ENCODE results near the gene ZNF717.
"Not testable (repeated sequence)": the region's sequence is repeated elsewhere in the genome, so short reads cannot be mapped to it uniquely, and the experiment has no call there.

Gene ZNF717

GRCh38 chr3:75814797-75815196, 29.4 kb upstream of the ZNF717 start:
- Histone ChIP-seq H3K4ac (ENCODE audit: low read depth, low read length) (no peak overlapping the region), H2AFZ (ENCODE audit: insufficient read depth, low read length, poor library complexity) (no peak overlapping the region), H3K4me2 (ENCODE audit: low read length) (no peak overlapping the region), H3K9me3 (ENCODE audit: insufficient read depth, low read depth, low read length) (no peaks in the 10 kb centered on the region), H4K8ac (ENCODE audit: low read depth, low read length) (no peak overlapping the region), H3K18ac (ENCODE audit: low read length) (no peak overlapping the region), H2AK5ac (ENCODE audit: low read length) (no peak overlapping the region), H3K27me3 (ENCODE audit: insufficient read depth, low read length) (no peaks in the 10 kb centered on the region), H3K27ac (ENCODE audit: low read depth, low read length) (no peak overlapping the region), H3K79me1 (ENCODE audit: low read length) (no peaks in the 10 kb centered on the region), H2BK12ac (ENCODE audit: low read length) (no peak overlapping the region), H4K12ac (ENCODE audit: low read depth, low read length) (no peak overlapping the region), H3K4me3 (ENCODE audit: low read depth, low read length) (no peak overlapping the region), H3K79me2 (ENCODE audit: control insufficient read depth, insufficient read depth, low read length, poor library complexity) (no peaks in the 10 kb centered on the region), H3K36me3 (ENCODE audit: control insufficient read depth in 1 of 2, insufficient read depth in 2 of 2, low read length in 2 of 2) (no peaks in the 10 kb centered on the region), H4K91ac (ENCODE audit: low read depth, low read length) (no peak overlapping the region), H2BK120ac (ENCODE audit: insufficient read depth, low read length, poor library complexity) (no peak overlapping the region), H3K4me1 (ENCODE audit: control insufficient read depth in 1 of 2, insufficient read depth in 2 of 2, low read length in 2 of 2) (no peaks in the 10 kb centered on the region), H2BK5ac (ENCODE audit: low read depth, low read length, poor library complexity) (no peak overlapping the region), H3K23ac (ENCODE audit: low read length) (no peak overlapping the region), H3K14ac (ENCODE audit: low read length) (no peak overlapping the region), H3K9ac (ENCODE audit: low read length) (no peak overlapping the region)
- no peak for DNase-seq
- WGBS (ENCODE audit: extremely low coverage, insufficient coverage, insufficient read length): no CpG with 5 or more reads among the region's 3 CpGs

GRCh38 chr3:75782506-75782905, 2.8 kb downstream of the ZNF717 start:
- Histone ChIP-seq H3K4ac (ENCODE audit: low read depth, low read length) (no peak overlapping the region), H2AFZ (ENCODE audit: insufficient read depth, low read length, poor library complexity) (no peak overlapping the region), H3K4me2 (ENCODE audit: low read length) (no peak overlapping the region), H4K8ac (ENCODE audit: low read depth, low read length) (no peak overlapping the region), H3K14ac (ENCODE audit: low read length) (no peak overlapping the region), H3K23ac (ENCODE audit: low read length) (no peak overlapping the region), H4K12ac (ENCODE audit: low read depth, low read length) (no peak overlapping the region), H3K4me1 (ENCODE audit: control insufficient read depth in 1 of 2, insufficient read depth in 2 of 2, low read length in 2 of 2) (no peaks in the 10 kb centered on the region), H3K18ac (ENCODE audit: low read length) (no peak overlapping the region), H3K9ac (ENCODE audit: low read length) (no peak overlapping the region), H3K4me3 (ENCODE audit: low read depth, low read length) (no peak overlapping the region), H2BK12ac (ENCODE audit: low read length) (no peak overlapping the region), H3K79me1 (ENCODE audit: low read length) (peaks cover 3% of the 10 kb centered on the region), H2AK5ac (ENCODE audit: low read length) (no peak overlapping the region), H2BK5ac (ENCODE audit: low read depth, low read length, poor library complexity) (no peak overlapping the region), H2BK120ac (ENCODE audit: insufficient read depth, low read length, poor library complexity) (no peak overlapping the region), H3K79me2 (ENCODE audit: control insufficient read depth, insufficient read depth, low read length, poor library complexity) (no peaks in the 10 kb centered on the region), H4K91ac (ENCODE audit: low read depth, low read length) (no peak overlapping the region), H3K27ac (ENCODE audit: low read depth, low read length) (no peak overlapping the region), H3K9me3 (ENCODE audit: insufficient read depth, low read depth, low read length) (peaks cover 9% of the 10 kb centered on the region), H3K27me3 (ENCODE audit: insufficient read depth, low read length) (no peaks in the 10 kb centered on the region), H3K36me3 (ENCODE audit: control insufficient read depth in 1 of 2, insufficient read depth in 2 of 2, low read length in 2 of 2) (peaks cover 11 to 21% of the 10 kb centered on the region in 2 experiments)
- DNase-seq: no peak
- WGBS (ENCODE audit: extremely low coverage, insufficient coverage, insufficient read length): no CpG with 5 or more reads among the region's 16 CpGs

GRCh38 chr3:75781079-75781745, 4.1 kb downstream of the ZNF717 start:
- peaks cover 3% of the 10 kb centered on the region for H3K79me1 ChIP-seq (ENCODE audit: low read length)
- H3K4me2 ChIP-seq (ENCODE audit: low read length): no peak overlapping the region
- H3K79me2 ChIP-seq (ENCODE audit: control insufficient read depth, insufficient read depth, low read length, poor library complexity): no peaks in the 10 kb centered on the region
- H3K36me3 ChIP-seq (ENCODE audit: control insufficient read depth in 1 of 2, insufficient read depth in 2 of 2, low read length in 2 of 2): peaks cover 11 to 21% of the 10 kb centered on the region in 2 experiments
- peak in 1 of 2 donors; percentile 10 for DNase-seq
- H4K12ac ChIP-seq (ENCODE audit: low read depth, low read length): no peak overlapping the region
- peaks cover 5% of the 10 kb centered on the region for H3K9me3 ChIP-seq (ENCODE audit: insufficient read depth, low read depth, low read length)
- no peak overlapping the region for H2BK5ac ChIP-seq (ENCODE audit: low read depth, low read length, poor library complexity)
- no CpG with 5 or more reads among the region's 7 CpGs for WGBS (ENCODE audit: extremely low coverage, insufficient coverage, insufficient read length)
- H3K9ac ChIP-seq (ENCODE audit: low read length): no peak overlapping the region
- no peak overlapping the region for H4K91ac ChIP-seq (ENCODE audit: low read depth, low read length)
- H2AFZ ChIP-seq (ENCODE audit: insufficient read depth, low read length, poor library complexity): no peak overlapping the region
- no peak overlapping the region for H2BK120ac ChIP-seq (ENCODE audit: insufficient read depth, low read length, poor library complexity)
- no peak overlapping the region for H3K23ac ChIP-seq (ENCODE audit: low read length)
- H2AK5ac ChIP-seq (ENCODE audit: low read length): no peak overlapping the region
- H3K27ac ChIP-seq (ENCODE audit: low read depth, low read length): no peak overlapping the region
- no peak overlapping the region for H3K4ac ChIP-seq (ENCODE audit: low read depth, low read length)
- no peak overlapping the region for H3K18ac ChIP-seq (ENCODE audit: low read length)
- no peaks in the 10 kb centered on the region for H3K27me3 ChIP-seq (ENCODE audit: insufficient read depth, low read length)
- no peak overlapping the region for H3K14ac ChIP-seq (ENCODE audit: low read length)
- H2BK12ac ChIP-seq (ENCODE audit: low read length): no peak overlapping the region
- H4K8ac ChIP-seq (ENCODE audit: low read depth, low read length): no peak overlapping the region
- H3K4me3 ChIP-seq (ENCODE audit: low read depth, low read length): no peak overlapping the region
- H3K4me1 ChIP-seq (ENCODE audit: control insufficient read depth in 1 of 2, insufficient read depth in 2 of 2, low read length in 2 of 2): no peaks in the 10 kb centered on the region

GRCh38 chr3:75777742-75778141, 7.6 kb downstream of the ZNF717 start:
- H3K27me3 ChIP-seq (ENCODE audit: insufficient read depth, low read length); H3K23ac ChIP-seq (ENCODE audit: low read length); H3K18ac ChIP-seq (ENCODE audit: low read length); H3K14ac ChIP-seq (ENCODE audit: low read length); H4K8ac ChIP-seq (ENCODE audit: low read depth, low read length); H2BK5ac ChIP-seq (ENCODE audit: low read depth, low read length, poor library complexity); H2AK5ac ChIP-seq (ENCODE audit: low read length); H3K4me3 ChIP-seq (ENCODE audit: low read depth, low read length); DNase-seq; H3K4me1 ChIP-seq (ENCODE audit: control insufficient read depth in 1 of 2, insufficient read depth in 2 of 2, low read length in 2 of 2); H2AFZ ChIP-seq (ENCODE audit: insufficient read depth, low read length, poor library complexity); H4K12ac ChIP-seq (ENCODE audit: low read depth, low read length); H3K9ac ChIP-seq (ENCODE audit: low read length); H4K91ac ChIP-seq (ENCODE audit: low read depth, low read length); H3K27ac ChIP-seq (ENCODE audit: low read depth, low read length); H3K9me3 ChIP-seq (ENCODE audit: insufficient read depth, low read depth, low read length); H2BK12ac ChIP-seq (ENCODE audit: low read length); H2BK120ac ChIP-seq (ENCODE audit: insufficient read depth, low read length, poor library complexity); H3K79me2 ChIP-seq (ENCODE audit: control insufficient read depth, insufficient read depth, low read length, poor library complexity); H3K4me2 ChIP-seq (ENCODE audit: low read length); H3K4ac ChIP-seq (ENCODE audit: low read depth, low read length); H3K79me1 ChIP-seq (ENCODE audit: low read length): not testable (repeated sequence)
- no CpG with 5 or more reads among the region's 11 CpGs for WGBS (ENCODE audit: extremely low coverage, insufficient coverage, insufficient read length)
- H3K36me3 ChIP-seq (ENCODE audit: control insufficient read depth in 1 of 2, insufficient read depth in 2 of 2, low read length in 2 of 2): peaks cover 10 to 20% of the 10 kb centered on the region in 2 experiments

All from trophoblast cell (in vitro differentiated cells and primary cell).